HepG2 (cell line): ENCODE data around the gene ST6GALNAC6. TPM values are rescaled to one million over a fixed set of nuclear protein-coding genes. Genes with fewer than 3 reads are reported as not detected.

Source experiments
- ATAC-seq: fragments of 200-7000 bp; cut with Tn5 transposase; 3 replicates; pipeline ENCODE4 v1.9.1; 2020; ENCODE audit warnings: mild to moderate bottlenecking, moderate library complexity
- BruUV-seq: library from RNA; stranded (reverse); fragments of 400-500 nt; replicated peaks from 2 replicates; lab custom pipeline; 2021; lab: Mats Ljungman, UMichigan
- CTCF ChIA-PET: fragments of 300-600 bp; formaldehyde crosslinking; extraction: SDS; loops from one replicate; lab custom pipeline; 2021; ENCODE audit warnings: low total read pairs, inconsistent platforms, low intra/inter-chr PET ratio; lab: Yijun Ruan, JAX
- POLR2A ChIA-PET: fragments of 350-600 bp; sonication (Branson Sonifier 250); formaldehyde crosslinking; loops from one replicate; lab custom pipeline; 2020; ENCODE audit warnings: antibody characterized with exemption, inconsistent platforms; lab: Yijun Ruan, JAX
- DNase-seq: peaks from one replicate; pipeline ENCODE4 v3.0.0-alpha.2; 2015; ENCODE audit warnings: low spot score
- FAIRE-seq: peaks from 3 replicates; lab custom pipeline; 2011; peaks lifted over from hg19 to GRCh38; lab: Jason Lieb, UNC
- H2AFZ ChIP-seq: one replicate; pipeline ENCODE4 v1.6.1; 2011; ENCODE audit warnings: low read length, inconsistent platforms
- H3K27ac ChIP-seq: fragments of 300-600 bp; 3 replicates; pipeline ENCODE4 v1.8.0; 2011; ENCODE audit warnings: mixed run types, mild to moderate bottlenecking, mixed read lengths, low read length, inconsistent platforms; ENCODE audit not compliant: insufficient read depth; ENCODE audit errors: extremely low read length
- H3K27me3 ChIP-seq, 2 experiments: fragments of 200-600 bp in 1 of 2; 2 replicates in 1 of 2; 3 replicates in 1 of 2; pipeline versions ENCODE4 v1.6.0 to v1.8.0; 2011; ENCODE audit warnings: low read length in 2 of 2, mild to moderate bottlenecking in 2 of 2, moderate library complexity in 2 of 2, inconsistent platforms in 1 of 2; ENCODE audit not compliant: insufficient read depth in 2 of 2, control insufficient read depth in 1 of 2
- H3K36me3 ChIP-seq, 2 experiments: fragments of 200-600 bp in 1 of 2; replicated peaks in 1 of 2; 2 replicates in 1 of 2; 3 replicates in 1 of 2; pipeline versions ENCODE4 v1.5.1 to v1.8.0; 2011; ENCODE audit warnings: low read length in 2 of 2, inconsistent platforms in 1 of 2; ENCODE audit not compliant: insufficient read depth in 2 of 2, control insufficient read depth in 1 of 2
- H3K4me1 ChIP-seq: 2 replicates; pipeline ENCODE4 v1.5.1; 2012; ENCODE audit warnings: low read length, inconsistent platforms; ENCODE audit not compliant: insufficient read depth
- H3K4me2 ChIP-seq: 2 replicates; pipeline ENCODE4 v1.6.0; 2011; ENCODE audit warnings: low read depth, low read length, inconsistent platforms
- H3K4me3 ChIP-seq, 3 experiments: fragments of 200-600 bp in 1 of 3; sonication (generic), shearing (Covaris generic) in 1 of 3; replicated peaks in 1 of 3; 2 replicates each; pipeline ENCODE4 v1.5.1; 2011 to 2016; ENCODE audit warnings: low read length in 3 of 3, inconsistent platforms in 2 of 3, low read depth in 2 of 3, mild to moderate bottlenecking in 2 of 3, control low read depth in 1 of 3, mixed read lengths in 1 of 3; ENCODE audit not compliant: insufficient read depth in 1 of 3
- H3K79me2 ChIP-seq: one replicate; pipeline ENCODE4 v1.6.1; 2011; ENCODE audit warnings: low read length, inconsistent platforms; ENCODE audit not compliant: insufficient read depth
- H3K9ac ChIP-seq: 2 replicates; pipeline ENCODE4 v1.6.0; 2011; ENCODE audit warnings: mild to moderate bottlenecking, low read depth, low read length, inconsistent platforms; ENCODE audit not compliant: insufficient read depth
- H3K9me3 ChIP-seq: 2 replicates; pipeline ENCODE4 v1.5.1; 2012; ENCODE audit warnings: mild to moderate bottlenecking, low read length
- H4K20me1 ChIP-seq: 2 replicates; pipeline ENCODE4 v1.6.0; 2011; ENCODE audit warnings: inconsistent platforms, mild to moderate bottlenecking, low read length, moderate library complexity; ENCODE audit not compliant: insufficient read depth
- AGO1 ChIP-seq: fragments of 200-400 bp; formaldehyde crosslinking; IDR thresholded peaks from 2 replicates; pipeline ENCODE4 v1.6.1; 2017; ENCODE audit warnings: mild to moderate bottlenecking, low read depth, low read length, moderate library complexity; ENCODE audit not compliant: poor library complexity, severe bottlenecking
- ASH2L ChIP-seq: fragments of 300-600, 200-600 bp; sonication (generic); IDR thresholded peaks from 2 replicates; pipeline ENCODE4 v1.7.0; 2017; ENCODE audit warnings: low read depth, mild to moderate bottlenecking, moderate library complexity, mixed read lengths, low read length; ENCODE audit not compliant: insufficient read length
- DMAP1 ChIP-seq: IDR thresholded peaks from 2 replicates; pipeline ENCODE4 v1.6.1; 2016
- GPBP1L1 ChIP-seq: sonication (generic); formaldehyde crosslinking; IDR thresholded peaks from 2 replicates; pipeline ENCODE4 v1.5.0; 2020; ENCODE audit warnings: mild to moderate bottlenecking, missing genetic modification reagents
- HINFP ChIP-seq: sonication (generic); formaldehyde crosslinking; IDR thresholded peaks from 2 replicates; pipeline ENCODE4 v1.4.0; 2020; ENCODE audit warnings: low read depth, mild to moderate bottlenecking, missing genetic modification reagents
- KLF12 ChIP-seq: sonication (generic); formaldehyde crosslinking; IDR thresholded peaks from 2 replicates; pipeline ENCODE4 v1.4.0; 2020; ENCODE audit warnings: missing genetic modification reagents, borderline replicate concordance
- MYNN ChIP-seq: sonication (generic); formaldehyde crosslinking; IDR thresholded peaks from 2 replicates; pipeline ENCODE4 v1.4.0; 2020; ENCODE audit warnings: mild to moderate bottlenecking, low read depth, missing genetic modification reagents
- PHF21A ChIP-seq: sonication (generic); formaldehyde crosslinking; IDR thresholded peaks from 2 replicates; pipeline ENCODE4 v1.5.0; 2020; ENCODE audit warnings: mild to moderate bottlenecking, missing genetic modification reagents
- RARA ChIP-seq: IDR thresholded peaks from 2 replicates; pipeline ENCODE4 v1.6.1; 2016; ENCODE audit warnings: missing genetic modification reagents, missing compliant biosample characterization
- SNAI1 ChIP-seq: sonication (generic); formaldehyde crosslinking; IDR thresholded peaks from 2 replicates; pipeline ENCODE4 v1.5.0; 2020; ENCODE audit warnings: mild to moderate bottlenecking, missing genetic modification reagents, borderline replicate concordance
- ZBTB26 ChIP-seq: IDR thresholded peaks from 2 replicates; pipeline ENCODE4 v1.6.1; 2016; ENCODE audit warnings: missing compliant biosample characterization, missing genetic modification reagents, borderline replicate concordance
- ZNF205 ChIP-seq: IDR thresholded peaks from 2 replicates; pipeline ENCODE4 v1.6.1; 2018; ENCODE audit warnings: missing biosample characterization, missing genetic modification reagents
- ZNF256 ChIP-seq: sonication (generic); formaldehyde crosslinking; conservative IDR thresholded peaks from 2 replicates; pipeline ENCODE4 v1.4.0; 2020; ENCODE audit warnings: missing genetic modification reagents
- ZNF430 ChIP-seq: sonication (generic); formaldehyde crosslinking; IDR thresholded peaks from 2 replicates; pipeline ENCODE4 v1.9.0; 2021; ENCODE audit warnings: mild to moderate bottlenecking, missing genetic modification reagents
- ZNF501 ChIP-seq: sonication (generic); formaldehyde crosslinking; IDR thresholded peaks from 2 replicates; pipeline ENCODE4 v1.5.1; 2020; ENCODE audit warnings: mild to moderate bottlenecking, moderate library complexity, missing genetic modification reagents
- ZNF569 ChIP-seq: sonication (generic); formaldehyde crosslinking; IDR thresholded peaks from 2 replicates; pipeline ENCODE4 v1.5.0; 2020; ENCODE audit warnings: mild to moderate bottlenecking, missing genetic modification reagents, moderate library complexity, borderline replicate concordance
- ZNF644 ChIP-seq: IDR thresholded peaks from 2 replicates; pipeline ENCODE4 v1.6.1; 2016; ENCODE audit warnings: low read depth
- ZNF792 ChIP-seq: IDR thresholded peaks from 2 replicates; pipeline ENCODE4 v1.6.1; 2016
- ZSCAN22 ChIP-seq: sonication (generic); formaldehyde crosslinking; IDR thresholded peaks from 2 replicates; pipeline ENCODE4 v1.4.0; 2020; ENCODE audit warnings: mild to moderate bottlenecking, missing genetic modification reagents
- WGBS: methylation state at CpG from one replicate; pipeline ENCODE4 v1.1.6; 2017; ENCODE audit warnings: low lambda C conversion rate; 5-methylcytosine and 5-hydroxymethylcytosine counted together
- in situ Hi-C: cut with HindIII; loops from 2 replicates; pipeline ENCODE4 v1.10.0; 2017; ENCODE audit warnings: low pct_unique_long_range_greater_than_20kb; ENCODE audit not compliant: extremely low pct_ligation_motif_present
- intact Hi-C: fragments of 100-400 bp; cut with micrococcal nuclease; formaldehyde crosslinking; loops from one replicate; pipeline ENCODE4 v1.10.0; 2022; ENCODE audit not compliant: unreplicated experiment
- polyA plus RNA-seq, 8 experiments: library from polyadenylated mRNA; depleted of rRNA in 3 of 8; stranded (reverse) in 7 of 8; unstranded in 1 of 8; fragments of >200 nt; fragmentation: Illumina TruSeq in 4 of 8; extraction: Trizol in 4 of 8; gene quantifications; 2 replicates each; pipeline versions ENCODE4 v1.2.1 to v1.2.3, GENCODE V29; 2011 to 2016; ENCODE audit warnings: low read depth in 4 of 8, missing spikeins in 1 of 8, mixed read lengths in 1 of 8; ENCODE audit not compliant: insufficient read depth in 1 of 8
- total RNA-seq, 5 experiments: library from RNA; depleted of rRNA; stranded (reverse); fragments of >200 nt; fragmentation: Illumina TruSeq; extraction: Trizol; gene quantifications; 2 replicates each; pipeline ENCODE4 v1.2.3, GENCODE V29; 2016; ENCODE audit warnings: low read depth in 1 of 5

Gene ST6GALNAC6
- total and polyA plus RNA-seq, 2 of the 13 experiments (the other 11 are each of a cell fraction or from before 2014, with no cell fraction given): 18.5 to 65.4 TPM

GRCh38 chr9:127919253-127919815 is 19.9 kb upstream of the ST6GALNAC6 start:
- 0% methylated on average over 5 of the region's 8 CpGs for WGBS
- H3K4me2 ChIP-seq: peak overlapping the region; percentile 66
- CTCF ChIA-PET: no interaction called here
- H3K27ac ChIP-seq: no peak overlapping the region
- peaks cover 63% of the 10 kb centered on the region for H3K4me1 ChIP-seq
- H3K4me3 ChIP-seq: peak overlapping the region in 1 of 3 experiments; percentile 45; a peak in 2 of 6 replicates
- no peaks in the 10 kb centered on the region for H3K36me3 ChIP-seq
- no peak overlapping the region for H3K9ac ChIP-seq
- no TSS peak for BruUV-seq
- peaks cover 2% of the 10 kb centered on the region for H3K79me2 ChIP-seq
- POLR2A ChIA-PET: interaction anchor here (1.0 to 7.9 kb wide), 4 partner anchors 15 to 31 kb away, joined by 3 to 78 read pairs (median 14); no protein-coding TSS in a partner anchor
- H3K9me3 ChIP-seq: no peaks in the 10 kb centered on the region
- no peaks in the 10 kb centered on the region; a peak in 1 of 5 replicates for H3K27me3 ChIP-seq
- no peaks in the 10 kb centered on the region for H4K20me1 ChIP-seq
- in situ Hi-C loops: loop anchor here (5.0 kb wide), 1 partner anchor 47 kb away; no protein-coding TSS in a partner anchor
- ATAC-seq (peak; percentile 65), DNase-seq (peak; percentile 87), FAIRE-seq (peak; percentile 81)
- H2AFZ ChIP-seq: no peak overlapping the region
- intact Hi-C loops: loop anchor here (1.0 to 5.0 kb wide), 2 partner anchors 117 to 184 kb away; partner anchors contain the start of genes FPGS and TOR2A
- TF ChIP-seq ZNF792 (CRISPR knock-in tag) (no peak), SNAI1 (CRISPR knock-in tag) (no peak), ZNF501 (CRISPR knock-in tag) (no peak), PHF21A (CRISPR knock-in tag) (peak; percentile 53), ZNF644 (CRISPR knock-in tag) (no peak), ZNF569 (CRISPR knock-in tag) (no peak), KLF12 (CRISPR knock-in tag) (no peak), ZSCAN22 (CRISPR knock-in tag) (no peak), AGO1 (no peak), GPBP1L1 (CRISPR knock-in tag) (no peak), ASH2L (no peak), ZNF205 (CRISPR knock-in tag) (peak; percentile 48; the same call in 1 of the 2 replicates), ZBTB26 (CRISPR knock-in tag) (0 out of 2 replicates have a peak, but pooled peaks have one; percentile 39), ZNF256 (CRISPR knock-in tag) (no peak), DMAP1 (CRISPR knock-in tag) (no peak), MYNN (CRISPR knock-in tag) (no peak), RARA (CRISPR knock-in tag) (peak; percentile 26; the same call in 1 of the 2 replicates), ZNF430 (no peak), HINFP (CRISPR knock-in tag) (no peak)
